Lower lobe of right lung (tissue), 2 donors: ENCODE data around the gene SPPL2C. TPM values are rescaled to one million over a fixed set of nuclear protein-coding genes. Genes with fewer than 3 reads are reported as not detected.

Experiments used
- ATAC-seq, 2 donors: fragments of 200-7000 bp; cut with Tn5 transposase; one replicate each; pipeline ENCODE4 v1.9.1; 2020 to 2022; ENCODE audit warnings: mild to moderate bottlenecking in 2 of 2, moderate library complexity in 2 of 2
- DNase-seq: peaks from one replicate; pipeline ENCODE4 v3.0.0-alpha.2; 2020
- H3K27ac ChIP-seq: fragments of 200-600 bp; one replicate; pipeline ENCODE4 v1.8.0; 2022
- H3K27me3 ChIP-seq: fragments of 200-600 bp; one replicate; pipeline ENCODE4 v1.8.0; 2022; ENCODE audit warnings: low read depth
- H3K36me3 ChIP-seq: fragments of 200-600 bp; one replicate; pipeline ENCODE4 v1.8.0; 2022; ENCODE audit warnings: mild to moderate bottlenecking
- H3K4me1 ChIP-seq: fragments of 200-600 bp; one replicate; pipeline ENCODE4 v1.8.0; 2022
- H3K4me3 ChIP-seq: fragments of 200-600 bp; one replicate; pipeline ENCODE4 v1.8.0; 2022; ENCODE audit warnings: mild to moderate bottlenecking
- H3K9me3 ChIP-seq: fragments of 200-600 bp; one replicate; pipeline ENCODE4 v1.8.0; 2022
- intact Hi-C: fragments of 100-400 bp; cut with DNase I; formaldehyde crosslinking; loops from one replicate; pipeline ENCODE4 v1.11.0; 2022
- total RNA-seq: library from RNA; stranded (reverse); fragmentation: NEBNext Ultra II Directional; extraction: Animal tissue kit (Norgen Biotek cat#: 25700); gene quantifications from one replicate; pipeline ENCODE4 v1.2.1, GENCODE V29; 2021
- TF ChIP-seq, protein P1 (sequence below): fragments of 200-600 bp; IDR thresholded peaks from one replicate; pipeline ENCODE4 v1.8.0; 2022; ENCODE audit warnings: antibody characterized with exemption, mild to moderate bottlenecking
- donor health status: DM: no; HTN: yes; CAD: no; lungs with severe emphysema.

The SPPL2C gene
- total RNA-seq, 1 donor from 2014 or later, result not detected

DNA sequence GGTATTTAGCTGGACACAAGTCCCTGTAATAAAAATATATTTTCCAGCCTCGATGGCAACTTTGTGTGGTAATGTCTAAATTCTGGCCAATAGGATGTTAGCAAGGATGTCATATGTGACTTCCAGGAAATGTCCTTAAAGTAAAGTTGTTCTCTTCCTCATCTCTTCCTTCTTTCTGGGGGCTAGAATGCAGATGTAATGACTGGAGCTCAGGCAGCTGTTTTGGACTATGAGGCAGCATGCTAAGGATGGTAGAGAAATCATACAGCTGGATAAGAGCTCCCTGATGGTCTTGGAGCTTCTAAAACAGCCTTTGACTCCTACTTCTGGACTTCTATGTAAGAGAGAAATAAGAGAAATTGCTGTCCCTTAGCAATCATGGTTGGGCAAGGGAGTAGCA lies 32.8 kb downstream of the SPPL2C start:
- Histone ChIP-seq H3K36me3 (no peaks in the 10 kb centered on the region), H3K27ac (no peak overlapping the region), H3K4me3 (no peak overlapping the region), H3K9me3 (no peaks in the 10 kb centered on the region), H3K4me1 (no peaks in the 10 kb centered on the region), H3K27me3 (peaks cover 31% of the 10 kb centered on the region)
- intact Hi-C loops, result no loop called here
- ATAC-seq (no peak), DNase-seq (no peak)
- TF ChIP-seq, protein P1, sequence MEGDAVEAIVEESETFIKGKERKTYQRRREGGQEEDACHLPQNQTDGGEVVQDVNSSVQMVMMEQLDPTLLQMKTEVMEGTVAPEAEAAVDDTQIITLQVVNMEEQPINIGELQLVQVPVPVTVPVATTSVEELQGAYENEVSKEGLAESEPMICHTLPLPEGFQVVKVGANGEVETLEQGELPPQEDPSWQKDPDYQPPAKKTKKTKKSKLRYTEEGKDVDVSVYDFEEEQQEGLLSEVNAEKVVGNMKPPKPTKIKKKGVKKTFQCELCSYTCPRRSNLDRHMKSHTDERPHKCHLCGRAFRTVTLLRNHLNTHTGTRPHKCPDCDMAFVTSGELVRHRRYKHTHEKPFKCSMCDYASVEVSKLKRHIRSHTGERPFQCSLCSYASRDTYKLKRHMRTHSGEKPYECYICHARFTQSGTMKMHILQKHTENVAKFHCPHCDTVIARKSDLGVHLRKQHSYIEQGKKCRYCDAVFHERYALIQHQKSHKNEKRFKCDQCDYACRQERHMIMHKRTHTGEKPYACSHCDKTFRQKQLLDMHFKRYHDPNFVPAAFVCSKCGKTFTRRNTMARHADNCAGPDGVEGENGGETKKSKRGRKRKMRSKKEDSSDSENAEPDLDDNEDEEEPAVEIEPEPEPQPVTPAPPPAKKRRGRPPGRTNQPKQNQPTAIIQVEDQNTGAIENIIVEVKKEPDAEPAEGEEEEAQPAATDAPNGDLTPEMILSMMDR, result no peak

DNA sequence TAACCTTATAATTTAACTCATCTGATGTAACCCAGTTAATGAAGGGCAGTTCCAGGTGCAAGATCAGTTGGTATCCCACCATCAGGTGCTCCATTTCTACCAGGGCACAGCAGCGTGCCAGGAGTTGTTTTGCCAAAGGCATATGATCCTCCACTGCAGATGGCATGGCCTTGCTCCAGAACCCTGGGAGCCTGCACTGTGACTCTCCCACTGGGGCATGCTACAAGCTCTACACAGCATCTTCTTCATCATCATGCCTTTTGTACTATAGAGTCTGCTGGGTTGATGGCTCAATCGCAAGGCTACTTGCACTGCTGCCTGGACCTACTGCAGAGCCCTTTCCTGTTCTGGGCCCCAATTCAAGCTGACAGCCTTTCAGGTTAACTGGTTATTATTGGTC lies 38.4 kb downstream of the SPPL2C start:
- TF ChIP-seq, protein P1, result no peak
- Histone ChIP-seq H3K9me3 (no peaks in the 10 kb centered on the region), H3K36me3 (no peaks in the 10 kb centered on the region), H3K4me3 (no peak overlapping the region), H3K27me3 (peaks cover 13% of the 10 kb centered on the region), H3K4me1 (no peaks in the 10 kb centered on the region), H3K27ac (no peak overlapping the region)
- no peak for DNase-seq
- no peak for ATAC-seq
- intact Hi-C loops, result no loop called here

DNA sequence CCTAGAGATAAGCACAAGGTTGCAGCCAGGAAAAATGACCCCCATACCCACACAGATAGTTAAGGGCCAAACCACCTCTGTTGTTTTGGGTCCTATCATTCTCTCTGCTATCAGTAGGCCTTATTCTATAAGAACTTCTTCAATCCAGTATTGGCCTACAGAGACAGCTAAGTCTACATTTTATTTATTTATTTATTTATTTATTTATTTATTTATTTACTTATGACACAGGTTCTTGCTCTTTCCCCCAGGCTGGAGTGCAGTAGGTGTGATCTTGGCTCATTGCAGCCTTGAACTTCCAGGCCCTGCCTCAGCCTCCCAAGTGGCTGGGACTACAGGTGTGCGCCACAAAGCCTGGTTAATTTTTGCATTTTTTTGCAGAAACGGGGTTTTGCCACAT lies 42.2 kb downstream of the SPPL2C start:
- Histone ChIP-seq H3K27ac (no peak overlapping the region), H3K4me1 (no peaks in the 10 kb centered on the region), H3K36me3 (no peaks in the 10 kb centered on the region), H3K27me3 (peaks cover 7% of the 10 kb centered on the region), H3K9me3 (no peaks in the 10 kb centered on the region), H3K4me3 (no peak overlapping the region)
- TF ChIP-seq, protein P1, result no peak
- intact Hi-C loops, result no loop called here
- ATAC-seq (no peak), DNase-seq (no peak)

GRCh38 chr17:45888392-45888791 lies 43.7 kb downstream of the SPPL2C start:
- ATAC-seq (no peak), DNase-seq (no peak)
- TF ChIP-seq, protein P1, result no peak
- intact Hi-C loops, result no loop called here
- H3K27me3 ChIP-seq, result peaks cover 7% of the 10 kb centered on the region
- no peaks in the 10 kb centered on the region for H3K9me3 ChIP-seq
- no peak overlapping the region for H3K4me3 ChIP-seq
- H3K36me3 ChIP-seq, result no peaks in the 10 kb centered on the region
- H3K27ac ChIP-seq, result no peak overlapping the region
- H3K4me1 ChIP-seq, result no peaks in the 10 kb centered on the region

DNA sequence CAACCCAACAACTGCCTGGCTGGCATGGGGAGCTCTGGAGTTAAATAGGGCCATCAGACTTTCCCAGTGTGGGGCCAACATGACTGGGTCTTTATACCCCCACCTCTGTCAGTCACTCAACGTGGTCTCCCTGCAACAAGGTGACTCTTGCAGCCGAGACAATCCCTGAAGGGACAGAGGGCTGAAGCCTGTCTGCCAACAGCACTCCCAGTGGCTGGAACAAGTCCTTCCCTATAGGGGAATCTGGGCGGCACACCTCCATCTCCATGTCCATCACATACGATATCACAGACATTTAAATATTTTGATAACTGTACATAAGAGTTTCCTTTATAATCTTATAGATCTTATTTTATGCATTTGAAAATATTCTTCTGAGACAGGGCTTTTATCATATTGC lies 44.9 kb downstream of the SPPL2C start:
- peaks cover 3% of the 10 kb centered on the region for H3K4me1 ChIP-seq
- intact Hi-C loops, result no loop called here
- no peak overlapping the region for H3K4me3 ChIP-seq
- no peaks in the 10 kb centered on the region for H3K36me3 ChIP-seq
- H3K9me3 ChIP-seq, result no peaks in the 10 kb centered on the region
- no peak overlapping the region for H3K27ac ChIP-seq
- no peak for ATAC-seq
- TF ChIP-seq, protein P1, result no peak
- no peak for DNase-seq
- H3K27me3 ChIP-seq, result peaks cover 8% of the 10 kb centered on the region

- TF ChIP-seq, protein P1, result no peak
- H3K4me3 ChIP-seq, result peak overlapping the region; percentile 84
- DNase-seq (no peak), ATAC-seq (no peak)
- peak overlapping the region; percentile 50 for H3K27ac ChIP-seq
- no peaks in the 10 kb centered on the region for H3K9me3 ChIP-seq
- intact Hi-C loops, result no loop called here
- peaks cover 48% of the 10 kb centered on the region for H3K27me3 ChIP-seq
- H3K36me3 ChIP-seq, result no peaks in the 10 kb centered on the region
- peaks cover 30% of the 10 kb centered on the region for H3K4me1 ChIP-seq
These were observed 49.0 kb downstream of the SPPL2C start for GRCh38 chr17:45893725-45894021.
